HEK293T (cell line): ENCODE measurements around the gene TBC1D12.

Experiments
- CTCF ChIA-PET: fragments of 350-600 bp; formaldehyde crosslinking; extraction: SDS; loops from one replicate; lab custom pipeline; 2021; ENCODE audit warnings: antibody characterized with exemption, inconsistent platforms; lab: Yijun Ruan, JAX
- POLR2A ChIA-PET: fragments of 350-600 bp; formaldehyde crosslinking; extraction: SDS; loops from one replicate; lab custom pipeline; 2020; ENCODE audit warnings: antibody characterized with exemption, inconsistent platforms; lab: Yijun Ruan, JAX
- DNase-seq: peaks from one replicate; pipeline ENCODE4 v3.0.0; 2012; ENCODE audit warnings: mixed read lengths; ENCODE audit errors: extremely low spot score
- ARNT ChIP-seq: fragments of 450-650 bp; IDR thresholded peaks from 2 replicates; pipeline ENCODE4 v1.6.1; 2017; ENCODE audit warnings: mild to moderate bottlenecking
- BHLHE40 ChIP-seq: fragments of 450-650 bp; IDR thresholded peaks from 2 replicates; pipeline ENCODE4 v1.6.1; 2016; ENCODE audit warnings: mild to moderate bottlenecking, moderate library complexity, borderline replicate concordance
- CTBP1 ChIP-seq: fragments of 450-650 bp; IDR thresholded peaks from 2 replicates; pipeline ENCODE4 v1.6.1; 2016; ENCODE audit warnings: borderline replicate concordance
- ELF4 ChIP-seq: fragments of 450-650 bp; IDR thresholded peaks from 2 replicates; pipeline ENCODE4 v1.6.1; 2017; ENCODE audit warnings: antibody characterized with exemption
- FOXA1 ChIP-seq: fragments of 450-650 bp; IDR thresholded peaks from 2 replicates; pipeline ENCODE4 v1.6.1; 2016; ENCODE audit warnings: mild to moderate bottlenecking
- FOXK2 ChIP-seq: fragments of 450-650 bp; IDR thresholded peaks from 2 replicates; pipeline ENCODE4 v1.6.1; 2016; ENCODE audit warnings: mild to moderate bottlenecking
- FOXM1 ChIP-seq: fragments of 450-650 bp; IDR thresholded peaks from 2 replicates; pipeline ENCODE4 v1.6.1; 2017; ENCODE audit warnings: mild to moderate bottlenecking, borderline replicate concordance
- HDGF ChIP-seq: fragments of 450-650 bp; IDR thresholded peaks from 2 replicates; pipeline ENCODE4 v1.6.1; 2017; ENCODE audit warnings: antibody characterized with exemption, borderline replicate concordance
- L3MBTL2 ChIP-seq: fragments of 450-650 bp; conservative IDR thresholded peaks from 2 replicates; pipeline ENCODE4 v1.6.1; 2016; ENCODE audit warnings: mild to moderate bottlenecking
- LEF1 ChIP-seq: fragments of 450-650 bp; IDR thresholded peaks from 2 replicates; pipeline ENCODE4 v1.6.1; 2017; ENCODE audit warnings: mild to moderate bottlenecking, borderline replicate concordance
- NFRKB ChIP-seq: fragments of 450-650 bp; IDR thresholded peaks from 2 replicates; pipeline ENCODE4 v1.6.1; 2016; ENCODE audit warnings: mild to moderate bottlenecking, moderate library complexity
- SP1 ChIP-seq: fragments of 450-650 bp; IDR thresholded peaks from 2 replicates; pipeline ENCODE4 v1.6.1; 2017
- SUZ12 ChIP-seq: fragments of 450-650 bp; IDR thresholded peaks from 2 replicates; pipeline ENCODE4 v1.6.1; 2016; ENCODE audit warnings: mild to moderate bottlenecking
- TARDBP ChIP-seq: fragments of 450-650 bp; IDR thresholded peaks from 2 replicates; pipeline ENCODE4 v1.6.1; 2016
- ZNF384 ChIP-seq: fragments of 450-650 bp; IDR thresholded peaks from 2 replicates; pipeline ENCODE4 v1.6.1; 2016
- TF ChIP-seq, protein P1 (sequence below): fragments of 450-650 bp; IDR thresholded peaks from 2 replicates; pipeline ENCODE4 v1.6.1; 2016

TBC1D12 gene

DNA sequence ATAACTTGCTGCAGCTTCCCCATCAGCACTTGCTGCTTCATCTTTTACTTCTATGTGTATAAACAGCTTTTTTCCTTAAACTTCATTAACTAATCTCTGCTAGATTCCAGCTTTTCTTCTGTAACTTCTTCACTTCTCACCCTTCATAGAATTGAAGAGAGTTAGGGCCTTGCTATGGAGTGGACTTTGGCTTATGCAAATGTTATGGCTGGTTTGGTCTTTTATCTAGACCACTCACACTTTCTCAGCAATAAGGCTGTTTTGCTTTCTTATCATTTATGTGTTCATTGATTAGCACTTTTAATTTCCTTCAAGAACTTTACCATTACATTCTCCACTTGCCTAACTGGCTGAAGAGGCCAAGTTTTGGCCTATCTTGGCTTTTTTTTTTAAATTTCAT, 79.1 kb downstream of the TBC1D12 start:
- CTCF ChIA-PET: no interaction called here
- TF ChIP-seq CTBP1 (no peak), L3MBTL2 (no peak), ZNF384 (no peak), ELF4 (no peak), TARDBP (no peak), BHLHE40 (no peak), NFRKB (no peak), SP1 (no peak)
- DNase-seq: no peak
- POLR2A ChIA-PET: no interaction called here

GRCh38 chr10:94483970-94484369, 81.6 kb downstream of the TBC1D12 start:
- DNase-seq: no peak
- CTCF ChIA-PET: interaction anchor here (0.7 kb wide), 1 partner anchor 16 kb away, joined by 3 read pairs; no protein-coding TSS in a partner anchor
- TF ChIP-seq BHLHE40: no peak
- no peak for TF ChIP-seq ARNT
- no peak for TF ChIP-seq HDGF
- no peak for TF ChIP-seq NFRKB
- TF ChIP-seq FOXA1: no peak
- TF ChIP-seq SUZ12: no peak
- no peak for TF ChIP-seq LEF1
- TF ChIP-seq, protein P1, sequence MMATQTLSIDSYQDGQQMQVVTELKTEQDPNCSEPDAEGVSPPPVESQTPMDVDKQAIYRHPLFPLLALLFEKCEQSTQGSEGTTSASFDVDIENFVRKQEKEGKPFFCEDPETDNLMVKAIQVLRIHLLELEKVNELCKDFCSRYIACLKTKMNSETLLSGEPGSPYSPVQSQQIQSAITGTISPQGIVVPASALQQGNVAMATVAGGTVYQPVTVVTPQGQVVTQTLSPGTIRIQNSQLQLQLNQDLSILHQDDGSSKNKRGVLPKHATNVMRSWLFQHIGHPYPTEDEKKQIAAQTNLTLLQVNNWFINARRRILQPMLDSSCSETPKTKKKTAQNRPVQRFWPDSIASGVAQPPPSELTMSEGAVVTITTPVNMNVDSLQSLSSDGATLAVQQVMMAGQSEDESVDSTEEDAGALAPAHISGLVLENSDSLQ: no peak
- no peak for TF ChIP-seq TARDBP
- TF ChIP-seq FOXK2: no peak
- TF ChIP-seq ZNF384: no peak
- no peak for TF ChIP-seq L3MBTL2
- TF ChIP-seq CTBP1: no peak
- TF ChIP-seq SP1: no peak
- no peak for TF ChIP-seq FOXM1
- no peak for TF ChIP-seq ELF4
- POLR2A ChIA-PET: no interaction called here

DNA sequence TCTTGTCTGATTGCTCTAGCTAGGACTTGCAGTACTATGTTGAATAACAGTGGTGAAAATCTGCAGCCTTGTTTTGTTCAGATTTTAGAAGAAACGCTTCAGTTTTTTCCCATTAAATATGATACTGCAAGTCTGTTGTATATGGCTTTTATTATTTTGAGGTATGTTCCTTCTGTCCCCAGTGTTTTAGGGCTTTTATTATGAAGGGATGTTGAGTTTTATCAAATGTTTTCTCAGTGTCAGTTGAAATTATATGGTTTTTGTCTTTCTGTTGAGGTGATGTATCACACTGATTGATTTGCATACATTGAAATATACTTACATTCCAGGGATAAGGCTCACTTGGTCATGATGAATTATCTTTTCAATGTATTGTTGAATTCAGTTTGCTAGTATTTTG, 82.8 kb downstream of the TBC1D12 start:
- ChIA-PET POLR2A (no interaction called here), CTCF (no interaction called here)
- TF ChIP-seq FOXK2 (no peak), CTBP1 (no peak), LEF1 (no peak), TARDBP (no peak), ARNT (no peak), FOXA1 (no peak), SP1 (no peak)
- TF ChIP-seq, protein P1: no peak
- DNase-seq: no peak

DNA sequence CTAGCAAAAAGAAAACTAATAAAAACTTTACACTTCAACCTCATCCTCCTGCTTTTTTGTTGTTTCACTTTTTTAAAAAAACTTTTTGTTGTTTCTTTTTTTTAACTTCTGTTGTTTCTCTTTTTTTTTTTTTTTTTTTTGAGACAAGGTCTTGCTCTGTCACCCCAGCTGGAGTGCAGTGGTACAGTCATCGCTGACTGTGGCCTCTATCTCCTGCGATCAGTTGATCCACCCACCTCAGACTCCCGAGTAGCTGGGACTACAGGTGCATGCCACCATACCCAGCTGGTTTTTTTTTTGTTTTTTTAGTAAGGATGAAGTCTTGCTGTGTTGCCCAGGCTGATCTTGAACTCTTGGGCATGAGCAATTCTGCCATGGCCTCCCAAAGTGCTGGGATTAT, 85.2 kb downstream of the TBC1D12 start:
- no peak for DNase-seq
- ChIA-PET POLR2A (no interaction called here), CTCF (no interaction called here)
- TF ChIP-seq LEF1: no peak
- TF ChIP-seq FOXA1: no peak
- no peak for TF ChIP-seq ELF4
- no peak for TF ChIP-seq NFRKB
- TF ChIP-seq ZNF384: no peak
- no peak for TF ChIP-seq L3MBTL2
- TF ChIP-seq, protein P1: no peak
- TF ChIP-seq TARDBP: no peak
- no peak for TF ChIP-seq FOXM1
- TF ChIP-seq SUZ12: no peak
- no peak for TF ChIP-seq CTBP1
- no peak for TF ChIP-seq BHLHE40
- TF ChIP-seq SP1: no peak
- no peak for TF ChIP-seq ARNT
- no peak for TF ChIP-seq FOXK2

GRCh38 chr10:94489107-94489506, 86.8 kb downstream of the TBC1D12 start:
- POLR2A ChIA-PET: interaction anchor here (1.0 kb wide), 1 partner anchor 87 kb away, joined by 3 read pairs; the partner anchor contains the start of gene TBC1D12
- no peak for TF ChIP-seq LEF1
- TF ChIP-seq ELF4: no peak
- TF ChIP-seq HDGF: no peak
- no peak for TF ChIP-seq BHLHE40
- TF ChIP-seq, protein P1: no peak
- CTCF ChIA-PET: no interaction called here
- DNase-seq: no peak

DNA sequence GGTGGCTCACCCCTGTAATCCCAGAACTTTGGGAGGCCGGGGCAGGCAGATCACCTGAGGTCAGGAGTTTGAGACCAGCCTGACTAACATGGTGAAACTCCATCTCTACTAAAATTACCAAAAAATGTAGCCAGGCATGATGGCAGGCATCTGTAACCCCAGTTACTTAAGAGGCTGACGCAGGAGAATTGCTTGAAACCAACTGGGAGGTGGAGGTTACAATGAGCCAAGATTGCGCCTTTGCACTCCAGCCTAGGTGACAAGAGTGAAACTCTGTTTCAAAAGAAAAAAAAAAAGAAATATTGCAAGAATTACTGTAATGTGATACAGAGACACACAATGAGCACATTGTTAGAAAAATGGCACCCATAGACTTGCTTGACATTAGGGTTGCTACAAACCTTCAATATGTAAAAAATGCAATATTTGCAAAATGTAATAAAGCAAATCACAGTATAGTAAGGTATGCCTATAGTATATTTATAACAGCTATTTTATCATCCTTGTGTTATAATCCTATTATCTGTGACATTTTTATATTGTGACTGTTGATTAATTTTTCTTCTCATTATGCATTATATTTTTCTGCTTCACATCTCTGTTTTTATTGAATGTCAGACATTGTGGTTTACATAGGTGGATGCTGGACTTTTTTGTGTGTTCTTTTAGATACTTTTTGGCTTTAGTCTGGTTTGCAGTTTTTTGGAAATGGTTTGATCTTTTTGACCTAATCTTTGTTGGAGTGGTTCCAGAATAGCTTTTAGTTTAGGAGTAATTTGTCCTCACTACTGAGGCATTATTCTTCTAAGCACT, 87.8 kb downstream of the TBC1D12 start:
- no peak for TF ChIP-seq LEF1
- no peak for TF ChIP-seq NFRKB
- no peak for TF ChIP-seq TARDBP
- TF ChIP-seq ELF4: no peak
- no peak for TF ChIP-seq ARNT
- TF ChIP-seq L3MBTL2: no peak
- TF ChIP-seq CTBP1: no peak
- TF ChIP-seq ZNF384: no peak
- TF ChIP-seq SUZ12: no peak
- TF ChIP-seq FOXK2: no peak
- TF ChIP-seq FOXA1: no peak
- no peak for TF ChIP-seq BHLHE40
- TF ChIP-seq HDGF: no peak
- TF ChIP-seq FOXM1: no peak
- no peak for TF ChIP-seq SP1
- TF ChIP-seq, protein P1: no peak
- DNase-seq: no peak
- POLR2A ChIA-PET: no interaction called here
- CTCF ChIA-PET: no interaction called here
